HCT116 (cell line): ENCODE results near the gene ICAM2. TPM values are rescaled to one million over a fixed set of nuclear protein-coding genes. Genes with fewer than 3 reads are reported as not detected.

Source experiments
- ATAC-seq: fragments of 200-7000 bp; cut with Tn5 transposase; 2 replicates; pipeline ENCODE4 v1.9.1; 2020; ENCODE audit warnings: mild to moderate bottlenecking, moderate library complexity
- BruUV-seq: library from RNA; stranded (reverse); fragments of 400-500 nt; replicated peaks from 2 replicates; lab custom pipeline; 2021; lab: Mats Ljungman, UMichigan
- CTCF ChIA-PET: fragments of 300-600 bp; sonication (Branson Sonifier 250); formaldehyde crosslinking; loops from one replicate; lab custom pipeline; 2021; ENCODE audit warnings: antibody characterized with exemption; lab: Charles Lee
- POLR2A ChIA-PET: fragments of 300-600, 350-600 bp; sonication (Branson Sonifier 250); formaldehyde crosslinking; loops from one replicate; lab custom pipeline; 2021; ENCODE audit warnings: antibody characterized with exemption; lab: Charles Lee
- RAD21 ChIA-PET, 2 experiments: fragments of 300-600 bp; sonication (Branson Sonifier 250); formaldehyde crosslinking; loops; one replicate each; lab custom pipeline; 2023; ENCODE audit warnings: low total read pairs in 2 of 2; ENCODE audit not compliant: uncharacterized antibody in 2 of 2, unreplicated experiment in 2 of 2, low non-redundant PET in 1 of 2; lab: Charles Lee
- DNase-seq: peaks from one replicate; pipeline ENCODE4 v3.0.0-alpha.2; 2010; ENCODE audit warnings: low read depth, low spot score
- H2AFZ ChIP-seq: fragments of 200-600 bp; shearing (Covaris generic), sonication (generic); 2 replicates; pipeline ENCODE4 v1.6.1; 2017; ENCODE audit warnings: low read depth, mixed run types, mixed read lengths, antibody characterized with exemption, low read length; ENCODE audit not compliant: poor library complexity, severe bottlenecking
- H3K27ac ChIP-seq: 2 replicates; pipeline ENCODE4 v1.5.1; 2012; ENCODE audit warnings: low read depth, low read length
- H3K27me3 ChIP-seq: fragments of 200-600 bp; sonication (generic); 2 replicates; pipeline ENCODE4 v1.6.1; 2016; ENCODE audit warnings: mixed run types, low read length, mixed read lengths; ENCODE audit not compliant: insufficient read depth
- H3K36me3 ChIP-seq, 2 experiments: fragments of 200-500 bp in 1 of 2; fragments of 200-600 bp in 1 of 2; sonication (Bioruptor generic) in 1 of 2; sonication (generic) in 1 of 2; 2 replicates each; pipeline versions ENCODE4 v1.5.1 to v1.6.1; 2014 to 2016; ENCODE audit warnings: low read length in 2 of 2, inconsistent platforms in 1 of 2, mixed read lengths in 1 of 2, mixed run types in 1 of 2; ENCODE audit not compliant: insufficient read depth in 2 of 2, control insufficient read depth in 1 of 2
- H3K4me1 ChIP-seq, 2 experiments: fragments of 200-600 bp in 1 of 2; sonication (generic) in 1 of 2; 2 replicates each; pipeline versions ENCODE4 v1.5.1 to v1.6.1; 2012 to 2017; ENCODE audit warnings: low read length in 2 of 2, inconsistent platforms in 1 of 2, mild to moderate bottlenecking in 1 of 2, mixed read lengths in 1 of 2, mixed run types in 1 of 2, moderate library complexity in 1 of 2; ENCODE audit not compliant: insufficient read depth in 2 of 2, control insufficient read depth in 1 of 2
- H3K4me2 ChIP-seq: fragments of 200-600 bp; sonication (generic); 2 replicates; pipeline ENCODE4 v1.6.1; 2017; ENCODE audit warnings: mixed run types, low read length, mixed read lengths
- H3K4me3 ChIP-seq, 2 experiments: fragments of 200-600 bp in 1 of 2; sonication (generic) in 1 of 2; replicated peaks in 1 of 2; 2 replicates each; pipeline ENCODE4 v1.5.1; 2011 to 2016; ENCODE audit warnings: low read length in 2 of 2, control low read depth in 1 of 2, low read depth in 1 of 2, mild to moderate bottlenecking in 1 of 2, mixed read lengths in 1 of 2, mixed run types in 1 of 2
- H3K79me2 ChIP-seq: fragments of 200-600 bp; sonication (generic); 2 replicates; pipeline ENCODE4 v1.6.1; 2017; ENCODE audit warnings: mild to moderate bottlenecking, mixed run types, low read length, moderate library complexity, mixed read lengths; ENCODE audit not compliant: insufficient read depth
- H3K9ac ChIP-seq: fragments of 200-600 bp; sonication (generic); 2 replicates; pipeline ENCODE4 v1.6.1; 2016; ENCODE audit warnings: low read length, mixed read lengths
- H3K9me2 ChIP-seq: fragments of 200-600 bp; sonication (generic), shearing (Covaris generic); 2 replicates; pipeline ENCODE4 v1.6.1; 2017; ENCODE audit warnings: mixed run types, mild to moderate bottlenecking, moderate library complexity; ENCODE audit not compliant: insufficient read depth
- H3K9me3 ChIP-seq, 2 experiments: fragments of 200-500 bp in 1 of 2; fragments of 200-600 bp in 1 of 2; sonication (Bioruptor generic) in 1 of 2; sonication (generic) in 1 of 2; 2 replicates each; pipeline ENCODE4 v1.6.1; 2014 to 2017; ENCODE audit warnings: low read length in 2 of 2, mixed read lengths in 2 of 2, inconsistent platforms in 1 of 2, low read depth in 1 of 2, mild to moderate bottlenecking in 1 of 2, mixed run types in 1 of 2, moderate library complexity in 1 of 2; ENCODE audit not compliant: control insufficient read depth in 1 of 2, insufficient read depth in 1 of 2
- H4K20me1 ChIP-seq: fragments of 200-600 bp; sonication (generic), shearing (Covaris generic); 2 replicates; pipeline ENCODE4 v1.6.1; 2017; ENCODE audit warnings: mixed run types, mild to moderate bottlenecking, moderate library complexity; ENCODE audit not compliant: insufficient read depth
- CBX3 ChIP-seq: IDR thresholded peaks from 2 replicates; pipeline ENCODE4 v1.6.1; 2012; ENCODE audit warnings: low read depth
- EGR1 ChIP-seq: IDR thresholded peaks from 2 replicates; pipeline ENCODE4 v1.6.1; 2012; ENCODE audit warnings: low read depth
- ELF1 ChIP-seq: IDR thresholded peaks from 2 replicates; pipeline ENCODE4 v1.6.1; 2012; ENCODE audit warnings: low read depth, borderline replicate concordance
- EZH2 ChIP-seq: fragments of 200-600 bp; sonication (generic); IDR thresholded peaks from 2 replicates; pipeline ENCODE4 v1.6.1; 2017; ENCODE audit warnings: antibody characterized with exemption, mixed run types
- POLR2A ChIP-seq: IDR thresholded peaks from 2 replicates; pipeline ENCODE4 v1.7.0; 2011; ENCODE audit warnings: borderline replicate concordance; ENCODE audit not compliant: insufficient read depth, insufficient read length; ENCODE audit errors: extremely low read depth
- RAD21 ChIP-seq: IDR thresholded peaks from 2 replicates; pipeline ENCODE4 v1.6.1; 2012; ENCODE audit warnings: low read depth, mild to moderate bottlenecking
- SRF ChIP-seq: IDR thresholded peaks from 2 replicates; pipeline ENCODE4 v1.6.1; 2012; ENCODE audit warnings: low read depth
- TCF7L2 ChIP-seq: IDR thresholded peaks from 2 replicates; pipeline ENCODE4 v1.7.0; 2011; ENCODE audit warnings: borderline replicate concordance, inconsistent platforms; ENCODE audit not compliant: insufficient read depth, insufficient read length; ENCODE audit errors: extremely low read depth
- YY1 ChIP-seq: IDR thresholded peaks from 2 replicates; pipeline ENCODE4 v1.6.1; 2011; ENCODE audit warnings: low read length, low read depth, moderate library complexity, mild to moderate bottlenecking; ENCODE audit not compliant: insufficient replicate concordance; ENCODE audit errors: extremely low read depth
- ZFX ChIP-seq: fragments of 450-650 bp; IDR thresholded peaks from 2 replicates; pipeline ENCODE4 v1.6.1; 2017
- ZNF274 ChIP-seq: fragments of 200-500 bp; sonication (Bioruptor generic); IDR thresholded peaks from 2 replicates; pipeline ENCODE4 v1.6.1; 2014; ENCODE audit warnings: mild to moderate bottlenecking, low read depth, low read length, inconsistent platforms
- intact Hi-C: fragments of 100-400 bp; cut with micrococcal nuclease; formaldehyde crosslinking; loops from 2 replicates; pipeline ENCODE4 v1.10.0; 2022
- total RNA-seq: library from RNA; stranded (reverse); gene quantifications from one replicate; pipeline ENCODE4 v1.2.1, GENCODE V29; 2021; ENCODE audit not compliant: unreplicated experiment
- TF ChIP-seq, protein P1 (sequence below): IDR thresholded peaks from 2 replicates; pipeline ENCODE4 v1.6.1; 2011; ENCODE audit warnings: mild to moderate bottlenecking, low read length, moderate library complexity; ENCODE audit not compliant: insufficient replicate concordance; ENCODE audit errors: extremely low read depth
- TF ChIP-seq, protein P2 (sequence below): IDR thresholded peaks from 2 replicates; pipeline ENCODE4 v1.6.1; 2012
- TF ChIP-seq, protein P3 (sequence below): IDR thresholded peaks from 2 replicates; pipeline ENCODE4 v1.6.1; 2012; ENCODE audit warnings: low read depth

Gene ICAM2
- total RNA-seq, 1 experiment from 2014 or later = 0.61 TPM

DNA sequence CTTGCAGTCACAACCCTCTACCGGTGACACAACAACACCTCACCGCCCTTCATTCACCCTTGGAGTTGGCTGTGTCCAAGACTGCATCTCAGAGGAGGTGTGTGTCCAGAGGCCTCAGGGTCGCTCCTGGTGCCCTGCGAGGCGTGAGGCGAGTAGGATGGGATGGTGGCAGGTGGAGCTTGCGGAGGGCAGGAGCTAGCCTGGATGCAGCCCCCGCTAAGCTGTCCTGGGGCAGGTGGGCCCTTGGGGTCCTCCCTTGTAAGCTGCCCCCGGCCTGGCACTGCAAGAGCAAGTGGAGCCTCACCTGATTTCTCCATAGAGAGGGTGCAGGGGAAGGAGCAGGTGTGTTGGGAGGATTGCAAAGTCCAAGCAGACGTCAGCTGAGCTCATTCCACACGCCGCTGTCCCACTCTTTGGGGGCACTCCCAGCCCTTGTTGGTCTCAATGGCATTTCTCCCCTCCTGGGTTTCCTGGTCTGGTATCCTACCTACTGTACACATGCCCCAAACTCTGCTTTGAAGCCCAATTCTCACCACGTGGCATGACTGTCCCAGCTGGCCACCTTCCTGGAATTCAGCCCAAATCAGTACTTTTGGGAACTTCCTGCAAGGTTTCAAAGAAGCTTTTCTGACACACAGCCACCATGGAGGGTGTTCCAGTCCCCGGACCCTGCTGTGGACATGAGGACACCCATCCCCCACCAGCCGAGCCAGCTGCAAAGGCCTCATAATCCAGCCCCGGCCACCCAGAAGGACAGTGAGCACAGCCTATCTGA lies 18.1 kb upstream of the ICAM2 start:
- 0 out of 4 replicates have a peak, but pooled peaks cover 0 to 2% of the 10 kb centered on the region in 2 experiments for H3K36me3 ChIP-seq
- RAD21 ChIA-PET = no interaction called here

More for the DNA sequence above, 18.1 kb upstream of the ICAM2 start:
- no peaks in the 10 kb centered on the region for H3K9me3 ChIP-seq
- H3K79me2 ChIP-seq = no peaks in the 10 kb centered on the region
- no peak overlapping the region for H2AFZ ChIP-seq
- no peak overlapping the region for H3K27ac ChIP-seq
- BruUV-seq = no TSS peak
- TF ChIP-seq EGR1 = no peak
- TF ChIP-seq, protein P1, sequence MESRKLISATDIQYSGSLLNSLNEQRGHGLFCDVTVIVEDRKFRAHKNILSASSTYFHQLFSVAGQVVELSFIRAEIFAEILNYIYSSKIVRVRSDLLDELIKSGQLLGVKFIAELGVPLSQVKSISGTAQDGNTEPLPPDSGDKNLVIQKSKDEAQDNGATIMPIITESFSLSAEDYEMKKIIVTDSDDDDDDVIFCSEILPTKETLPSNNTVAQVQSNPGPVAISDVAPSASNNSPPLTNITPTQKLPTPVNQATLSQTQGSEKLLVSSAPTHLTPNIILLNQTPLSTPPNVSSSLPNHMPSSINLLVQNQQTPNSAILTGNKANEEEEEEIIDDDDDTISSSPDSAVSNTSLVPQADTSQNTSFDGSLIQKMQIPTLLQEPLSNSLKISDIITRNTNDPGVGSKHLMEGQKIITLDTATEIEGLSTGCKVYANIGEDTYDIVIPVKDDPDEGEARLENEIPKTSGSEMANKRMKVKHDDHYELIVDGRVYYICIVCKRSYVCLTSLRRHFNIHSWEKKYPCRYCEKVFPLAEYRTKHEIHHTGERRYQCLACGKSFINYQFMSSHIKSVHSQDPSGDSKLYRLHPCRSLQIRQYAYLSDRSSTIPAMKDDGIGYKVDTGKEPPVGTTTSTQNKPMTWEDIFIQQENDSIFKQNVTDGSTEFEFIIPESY = no peak
- no peak for TF ChIP-seq SRF
- TF ChIP-seq, protein P2, sequence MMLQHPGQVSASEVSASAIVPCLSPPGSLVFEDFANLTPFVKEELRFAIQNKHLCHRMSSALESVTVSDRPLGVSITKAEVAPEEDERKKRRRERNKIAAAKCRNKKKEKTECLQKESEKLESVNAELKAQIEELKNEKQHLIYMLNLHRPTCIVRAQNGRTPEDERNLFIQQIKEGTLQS = no peak
- no peak for TF ChIP-seq TCF7L2
- TF ChIP-seq, protein P3, sequence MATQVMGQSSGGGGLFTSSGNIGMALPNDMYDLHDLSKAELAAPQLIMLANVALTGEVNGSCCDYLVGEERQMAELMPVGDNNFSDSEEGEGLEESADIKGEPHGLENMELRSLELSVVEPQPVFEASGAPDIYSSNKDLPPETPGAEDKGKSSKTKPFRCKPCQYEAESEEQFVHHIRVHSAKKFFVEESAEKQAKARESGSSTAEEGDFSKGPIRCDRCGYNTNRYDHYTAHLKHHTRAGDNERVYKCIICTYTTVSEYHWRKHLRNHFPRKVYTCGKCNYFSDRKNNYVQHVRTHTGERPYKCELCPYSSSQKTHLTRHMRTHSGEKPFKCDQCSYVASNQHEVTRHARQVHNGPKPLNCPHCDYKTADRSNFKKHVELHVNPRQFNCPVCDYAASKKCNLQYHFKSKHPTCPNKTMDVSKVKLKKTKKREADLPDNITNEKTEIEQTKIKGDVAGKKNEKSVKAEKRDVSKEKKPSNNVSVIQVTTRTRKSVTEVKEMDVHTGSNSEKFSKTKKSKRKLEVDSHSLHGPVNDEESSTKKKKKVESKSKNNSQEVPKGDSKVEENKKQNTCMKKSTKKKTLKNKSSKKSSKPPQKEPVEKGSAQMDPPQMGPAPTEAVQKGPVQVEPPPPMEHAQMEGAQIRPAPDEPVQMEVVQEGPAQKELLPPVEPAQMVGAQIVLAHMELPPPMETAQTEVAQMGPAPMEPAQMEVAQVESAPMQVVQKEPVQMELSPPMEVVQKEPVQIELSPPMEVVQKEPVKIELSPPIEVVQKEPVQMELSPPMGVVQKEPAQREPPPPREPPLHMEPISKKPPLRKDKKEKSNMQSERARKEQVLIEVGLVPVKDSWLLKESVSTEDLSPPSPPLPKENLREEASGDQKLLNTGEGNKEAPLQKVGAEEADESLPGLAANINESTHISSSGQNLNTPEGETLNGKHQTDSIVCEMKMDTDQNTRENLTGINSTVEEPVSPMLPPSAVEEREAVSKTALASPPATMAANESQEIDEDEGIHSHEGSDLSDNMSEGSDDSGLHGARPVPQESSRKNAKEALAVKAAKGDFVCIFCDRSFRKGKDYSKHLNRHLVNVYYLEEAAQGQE = no peak
- TF ChIP-seq EZH2 = no peak
- no peak for TF ChIP-seq ELF1
- no peak for TF ChIP-seq ZFX
- no peak for TF ChIP-seq YY1
- no peak for TF ChIP-seq ZNF274
- TF ChIP-seq CBX3 = no peak
- no peak for TF ChIP-seq RAD21
- TF ChIP-seq POLR2A = no peak
- ATAC-seq = no peak
- H3K4me3 ChIP-seq = no peak overlapping the region
- H3K9me2 ChIP-seq = no peaks in the 10 kb centered on the region
- H3K9ac ChIP-seq = no peak overlapping the region
- DNase-seq = no peak
- H3K4me2 ChIP-seq = no peak overlapping the region
- no peaks in the 10 kb centered on the region for H4K20me1 ChIP-seq
- intact Hi-C loops = no loop called here
- H3K4me1 ChIP-seq = peaks cover 0 to 6% of the 10 kb centered on the region in 2 experiments; a peak in 1 of 4 replicates
- H3K27me3 ChIP-seq = no peaks in the 10 kb centered on the region
- POLR2A ChIA-PET = no interaction called here
- CTCF ChIA-PET = interaction anchor here (1.6 to 2.1 kb wide), 4 partner anchors 10 to 119 kb away, joined by 5 to 7 read pairs (median 6); no protein-coding TSS in a partner anchor
